SK-N-MC (cell line): ENCODE measurements around the gene CYP19A1.

Experiments
- DNase-seq: peaks from one replicate; pipeline ENCODE4 v3.0.0-alpha.2; 2011; ENCODE audit warnings: low read depth, low spot score
- H3K27ac ChIP-seq: fragments of 200-600 bp; sonication (generic); 2 replicates; pipeline ENCODE4 v1.5.1; 2016; ENCODE audit warnings: mixed run types
- H3K36me3 ChIP-seq: fragments of 200-600 bp; sonication (generic); 2 replicates; pipeline ENCODE4 v1.6.1; 2017; ENCODE audit warnings: antibody characterized with exemption, low read length, mixed read lengths; ENCODE audit not compliant: insufficient read depth
- H3K4me3 ChIP-seq: fragments of 200-600 bp; sonication (generic); 2 replicates; pipeline ENCODE4 v1.5.1; 2016
- H3K9ac ChIP-seq: fragments of 200-600 bp; sonication (generic); 2 replicates; pipeline ENCODE4 v1.8.0; 2017; ENCODE audit warnings: mixed run types, mixed read lengths; ENCODE audit not compliant: insufficient read length
- H3K9me3 ChIP-seq: fragments of 200-600 bp; sonication (generic); 2 replicates; pipeline ENCODE4 v1.6.1; 2017; ENCODE audit warnings: low read depth, mild to moderate bottlenecking, antibody characterized with exemption, low read length, moderate library complexity, mixed read lengths
- EZH2 ChIP-seq: fragments of 200-600 bp; sonication (generic); IDR thresholded peaks from one replicate; pipeline ENCODE4 v1.6.1; 2017; ENCODE audit warnings: antibody characterized with exemption
- FOXP2 ChIP-seq: optimal IDR thresholded peaks from 2 replicates; pipeline ENCODE3; 2011; ENCODE audit warnings: mild to moderate bottlenecking, moderate library complexity; ENCODE audit not compliant: insufficient read depth; ENCODE audit errors: extremely low read length, control extremely low read depth
- POLR2AphosphoS5 ChIP-seq: IDR thresholded peaks from 2 replicates; pipeline ENCODE4 v1.6.1; 2012; ENCODE audit warnings: mild to moderate bottlenecking, low read depth, low read length, borderline replicate concordance

Gene CYP19A1

GRCh38 chr15:51334011-51334451 lies 4.4 kb downstream of the CYP19A1 start:
- no peak for DNase-seq
- H3K27ac ChIP-seq, result no peak overlapping the region

GRCh38 chr15:51333571-51333970 lies 4.8 kb downstream of the CYP19A1 start:
- Histone ChIP-seq H3K9me3 (no peaks in the 10 kb centered on the region), H3K27ac (no peak overlapping the region), H3K4me3 (no peak overlapping the region), H3K36me3 (no peaks in the 10 kb centered on the region), H3K9ac (no peak overlapping the region)
- no peak for DNase-seq
- TF ChIP-seq POLR2AphosphoS5, result no peak
- no peak for TF ChIP-seq FOXP2

More at GRCh38 chr15:51334011-51334451, 4.4 kb downstream of the CYP19A1 start:
- Histone ChIP-seq H3K9me3 (no peaks in the 10 kb centered on the region), H3K4me3 (no peak overlapping the region), H3K36me3 (no peaks in the 10 kb centered on the region), H3K9ac (no peak overlapping the region)
- no peak for TF ChIP-seq FOXP2
- no peak for TF ChIP-seq POLR2AphosphoS5
- TF ChIP-seq EZH2, result no peak

- DNase-seq, result no peak
- H3K9me3 ChIP-seq, result no peaks in the 10 kb centered on the region
- no peak overlapping the region for H3K9ac ChIP-seq
- TF ChIP-seq EZH2 (no peak), POLR2AphosphoS5 (no peak), FOXP2 (no peak)
- no peaks in the 10 kb centered on the region for H3K36me3 ChIP-seq
- no peak overlapping the region for H3K27ac ChIP-seq
- no peak overlapping the region for H3K4me3 ChIP-seq
Measured at GRCh38 chr15:51332206-51333147, 5.9 kb downstream of the CYP19A1 start.

- no peaks in the 10 kb centered on the region for H3K36me3 ChIP-seq
- no peak overlapping the region for H3K4me3 ChIP-seq
- H3K27ac ChIP-seq, result no peak overlapping the region
- TF ChIP-seq FOXP2 (no peak), EZH2 (no peak), POLR2AphosphoS5 (no peak)
- no peaks in the 10 kb centered on the region for H3K9me3 ChIP-seq
- H3K9ac ChIP-seq, result no peak overlapping the region
- DNase-seq, result no peak
Measured at GRCh38 chr15:51331141-51331540, 7.3 kb downstream of the CYP19A1 start.

GRCh38 chr15:51328926-51329325 lies 9.5 kb downstream of the CYP19A1 start:
- no peak for TF ChIP-seq EZH2
- no peak for TF ChIP-seq POLR2AphosphoS5
- TF ChIP-seq FOXP2, result no peak

GRCh38 chr15:51327081-51327480 lies 11.3 kb downstream of the CYP19A1 start:
- H3K9me3 ChIP-seq, result no peaks in the 10 kb centered on the region
- DNase-seq, result no peak
- no peaks in the 10 kb centered on the region for H3K36me3 ChIP-seq
- TF ChIP-seq POLR2AphosphoS5, result no peak
- TF ChIP-seq FOXP2, result no peak
- TF ChIP-seq EZH2, result no peak
- H3K9ac ChIP-seq, result no peak overlapping the region
- H3K4me3 ChIP-seq, result no peak overlapping the region
- H3K27ac ChIP-seq, result no peak overlapping the region

More at GRCh38 chr15:51328926-51329325, 9.5 kb downstream of the CYP19A1 start:
- Histone ChIP-seq H3K27ac (no peak overlapping the region), H3K9me3 (no peaks in the 10 kb centered on the region), H3K9ac (no peak overlapping the region), H3K36me3 (no peaks in the 10 kb centered on the region), H3K4me3 (no peak overlapping the region)
- DNase-seq, result no peak

- TF ChIP-seq EZH2 (no peak), POLR2AphosphoS5 (no peak), FOXP2 (no peak)
- H3K9me3 ChIP-seq, result no peaks in the 10 kb centered on the region
- no peaks in the 10 kb centered on the region for H3K36me3 ChIP-seq
- H3K27ac ChIP-seq, result no peak overlapping the region
- H3K4me3 ChIP-seq, result no peak overlapping the region
- H3K9ac ChIP-seq, result no peak overlapping the region
- no peak for DNase-seq
Measured at GRCh38 chr15:51325167-51325566, 13.2 kb downstream of the CYP19A1 start.

GRCh38 chr15:51323749-51324148 lies 14.6 kb downstream of the CYP19A1 start:
- Histone ChIP-seq H3K4me3 (no peak overlapping the region), H3K36me3 (no peaks in the 10 kb centered on the region), H3K9me3 (no peaks in the 10 kb centered on the region), H3K27ac (no peak overlapping the region), H3K9ac (no peak overlapping the region)
- DNase-seq, result no peak
- TF ChIP-seq FOXP2 (no peak), EZH2 (no peak), POLR2AphosphoS5 (no peak)
